GM12872 (cell line): ENCODE data around the gene NCAPG2.

Experiments
- TF ChIP-seq, protein P1 (sequence below): IDR thresholded peaks from 3 replicates; pipeline ENCODE4 v1.5.1; 2011; ENCODE audit warnings: low read depth, mild to moderate bottlenecking, low read length, moderate library complexity; ENCODE audit not compliant: insufficient read depth

NCAPG2 gene

GRCh38 chr7:158704524-158705233 is at the start of gene NCAPG2:
Gene NCAPG2 (minus strand): TSS chr7:158704804. CDS start chr7:158701899, 2,905 bp downstream.
- TF ChIP-seq, protein P1, sequence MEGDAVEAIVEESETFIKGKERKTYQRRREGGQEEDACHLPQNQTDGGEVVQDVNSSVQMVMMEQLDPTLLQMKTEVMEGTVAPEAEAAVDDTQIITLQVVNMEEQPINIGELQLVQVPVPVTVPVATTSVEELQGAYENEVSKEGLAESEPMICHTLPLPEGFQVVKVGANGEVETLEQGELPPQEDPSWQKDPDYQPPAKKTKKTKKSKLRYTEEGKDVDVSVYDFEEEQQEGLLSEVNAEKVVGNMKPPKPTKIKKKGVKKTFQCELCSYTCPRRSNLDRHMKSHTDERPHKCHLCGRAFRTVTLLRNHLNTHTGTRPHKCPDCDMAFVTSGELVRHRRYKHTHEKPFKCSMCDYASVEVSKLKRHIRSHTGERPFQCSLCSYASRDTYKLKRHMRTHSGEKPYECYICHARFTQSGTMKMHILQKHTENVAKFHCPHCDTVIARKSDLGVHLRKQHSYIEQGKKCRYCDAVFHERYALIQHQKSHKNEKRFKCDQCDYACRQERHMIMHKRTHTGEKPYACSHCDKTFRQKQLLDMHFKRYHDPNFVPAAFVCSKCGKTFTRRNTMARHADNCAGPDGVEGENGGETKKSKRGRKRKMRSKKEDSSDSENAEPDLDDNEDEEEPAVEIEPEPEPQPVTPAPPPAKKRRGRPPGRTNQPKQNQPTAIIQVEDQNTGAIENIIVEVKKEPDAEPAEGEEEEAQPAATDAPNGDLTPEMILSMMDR, result 0 out of 3 replicates have a peak, but pooled peaks have one; percentile 5

GRCh38 chr7:158753900-158754299 is 49.3 kb upstream of the NCAPG2 start:
- TF ChIP-seq, protein P1, result no peak

GRCh38 chr7:158751751-158752150 is 47.1 kb upstream of the NCAPG2 start:
- TF ChIP-seq, protein P1, result no peak

GRCh38 chr7:158751199-158751598 is 46.6 kb upstream of the NCAPG2 start:
- TF ChIP-seq, protein P1, result no peak

- TF ChIP-seq, protein P1, result no peak
These were observed 46.1 kb upstream of the NCAPG2 start for GRCh38 chr7:158750702-158751101.

- TF ChIP-seq, protein P1, result no peak
These were observed 44.8 kb upstream of the NCAPG2 start for GRCh38 chr7:158749396-158749795.

DNA sequence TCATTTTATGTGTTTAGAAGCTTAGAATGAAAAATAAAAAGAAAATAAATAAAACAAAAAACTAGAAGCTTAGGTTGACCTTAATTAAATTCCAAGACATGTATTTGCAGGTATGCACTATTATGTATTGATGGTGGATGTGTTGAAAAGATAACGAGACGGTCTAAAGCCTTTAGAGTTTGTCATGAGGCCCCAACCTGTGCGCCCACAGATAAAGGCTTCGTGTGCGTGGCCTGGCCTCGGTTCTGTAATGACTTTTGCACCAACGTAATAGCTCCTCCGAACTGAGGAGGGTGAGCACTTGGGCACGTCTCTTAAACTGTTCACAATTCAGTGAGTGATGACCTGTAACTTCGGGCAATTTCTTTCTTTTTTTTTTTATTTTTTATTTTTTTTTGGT is 43.7 kb upstream of the NCAPG2 start:
- TF ChIP-seq, protein P1, result no peak

- TF ChIP-seq, protein P1, result no peak
These were observed 42.8 kb upstream of the NCAPG2 start for GRCh38 chr7:158747408-158747807.
